H9 (cell line): Measurements from ENCODE around the gene KCTD5. TPM values are rescaled to one million over a fixed set of nuclear protein-coding genes. Genes with fewer than 3 reads are reported as not detected.
"Not testable (repeated sequence)": the region's sequence is repeated elsewhere in the genome, so short reads cannot be mapped to it uniquely, and the experiment has no call there.

Experiments used
- DNase-seq: peaks from one replicate; pipeline ENCODE4 v3.0.0-alpha.2; 2017
- H2AFZ ChIP-seq: one replicate; pipeline ENCODE4 v1.6.1; 2013; ENCODE audit warnings: mild to moderate bottlenecking, low read length, control low read depth, moderate library complexity
- H2AK5ac ChIP-seq: 2 replicates; pipeline ENCODE4 v1.6.1; 2013; ENCODE audit warnings: low read length, control low read depth, mixed read lengths; ENCODE audit not compliant: insufficient read length
- H2BK120ac ChIP-seq: one replicate; pipeline ENCODE4 v1.6.1; 2013; ENCODE audit warnings: low read depth, mild to moderate bottlenecking, low read length, control low read depth, inconsistent platforms; ENCODE audit not compliant: poor library complexity, severe bottlenecking
- H2BK12ac ChIP-seq: 2 replicates; pipeline ENCODE4 v1.6.1; 2013; ENCODE audit warnings: low read length, control low read depth, mixed read lengths, low read depth; ENCODE audit not compliant: insufficient read length
- H2BK15ac ChIP-seq: 2 replicates; pipeline ENCODE4 v1.6.1; 2013; ENCODE audit warnings: low read depth, low read length, control low read depth
- H2BK20ac ChIP-seq: one replicate; pipeline ENCODE4 v1.6.1; 2013; ENCODE audit warnings: low read depth, mild to moderate bottlenecking, low read length, control low read depth, inconsistent platforms; ENCODE audit not compliant: poor library complexity, severe bottlenecking
- H2BK5ac ChIP-seq: 2 replicates; pipeline ENCODE4 v1.6.1; 2013; ENCODE audit warnings: low read length, control low read depth, mixed read lengths; ENCODE audit not compliant: insufficient read length
- H3K14ac ChIP-seq: 2 replicates; pipeline ENCODE4 v1.6.1; 2013; ENCODE audit warnings: low read length, control low read depth; ENCODE audit not compliant: insufficient read depth
- H3K18ac ChIP-seq: 2 replicates; pipeline ENCODE4 v1.6.1; 2013; ENCODE audit warnings: low read depth, mild to moderate bottlenecking, mixed read lengths, low read length, control low read depth; ENCODE audit not compliant: insufficient read length
- H3K23ac ChIP-seq: 2 replicates; pipeline ENCODE4 v1.6.1; 2013; ENCODE audit warnings: low read length, control low read depth, mixed read lengths, low read depth; ENCODE audit not compliant: insufficient read length
- H3K23me2 ChIP-seq: 2 replicates; pipeline ENCODE4 v1.6.1; 2013; ENCODE audit warnings: low read depth, mild to moderate bottlenecking, mixed read lengths, low read length, control low read depth; ENCODE audit not compliant: insufficient read length, poor library complexity, severe bottlenecking
- H3K27ac ChIP-seq: 2 replicates; pipeline ENCODE4 v1.5.1; 2013; ENCODE audit warnings: low read length, control low read depth, mixed read lengths, low read depth; ENCODE audit not compliant: insufficient read length
- H3K27me3 ChIP-seq: 2 replicates; pipeline ENCODE4 v1.6.1; 2013; ENCODE audit warnings: low read length, control low read depth, inconsistent platforms; ENCODE audit not compliant: insufficient read depth
- H3K4ac ChIP-seq: 2 replicates; pipeline ENCODE4 v1.6.1; 2013; ENCODE audit warnings: low read depth, mild to moderate bottlenecking, control low read depth, inconsistent platforms, low read length, moderate library complexity
- H3K4me1 ChIP-seq: 2 replicates; pipeline ENCODE4 v1.6.1; 2013; ENCODE audit warnings: low read length, control low read depth, inconsistent platforms; ENCODE audit not compliant: insufficient read depth
- H3K4me2 ChIP-seq: 2 replicates; pipeline ENCODE4 v1.6.1; 2013; ENCODE audit warnings: low read length, control low read depth, mixed read lengths; ENCODE audit not compliant: insufficient read length, insufficient read depth
- H3K56ac ChIP-seq: 2 replicates; pipeline ENCODE4 v1.6.1; 2013; ENCODE audit warnings: low read depth, mild to moderate bottlenecking, mixed read lengths, low read length, control low read depth; ENCODE audit not compliant: insufficient read length
- H3K79me1 ChIP-seq: 2 replicates; pipeline ENCODE4 v1.6.1; 2013; ENCODE audit warnings: low read depth, mild to moderate bottlenecking, moderate library complexity, low read length, control low read depth, inconsistent platforms; ENCODE audit not compliant: insufficient read depth, poor library complexity, severe bottlenecking
- H3K79me2 ChIP-seq: 2 replicates; pipeline ENCODE4 v1.6.1; 2013; ENCODE audit warnings: low read length, control low read depth, inconsistent platforms; ENCODE audit not compliant: insufficient read depth
- H3K9ac ChIP-seq: 2 replicates; pipeline ENCODE4 v1.6.1; 2013; ENCODE audit warnings: low read length, control low read depth, mixed read lengths; ENCODE audit not compliant: insufficient read length; ENCODE audit errors: extremely low read depth
- H3K9me3 ChIP-seq: one replicate; pipeline ENCODE4 v1.6.1; 2013; ENCODE audit warnings: low read depth, low read length, inconsistent platforms; ENCODE audit not compliant: control insufficient read depth
- H3T11ph ChIP-seq: one replicate; pipeline ENCODE4 v1.6.1; 2013; ENCODE audit warnings: mild to moderate bottlenecking, low read length, control low read depth, inconsistent platforms
- H4K20me1 ChIP-seq: one replicate; pipeline ENCODE4 v1.6.1; 2013; ENCODE audit not compliant: control insufficient read depth, insufficient read length, insufficient read depth
- H4K5ac ChIP-seq: 2 replicates; pipeline ENCODE4 v1.6.1; 2013; ENCODE audit warnings: low read depth, mild to moderate bottlenecking, mixed read lengths, low read length, control low read depth; ENCODE audit not compliant: insufficient read length
- H4K8ac ChIP-seq: replicated peaks from 2 replicates; pipeline ENCODE4 v1.6.1; 2013; ENCODE audit warnings: low read length, control low read depth, mixed read lengths, low read depth; ENCODE audit not compliant: insufficient read length
- H4K91ac ChIP-seq: 2 replicates; pipeline ENCODE4 v1.6.1; 2013; ENCODE audit warnings: low read depth, mild to moderate bottlenecking, moderate library complexity, mixed read lengths, low read length, control low read depth; ENCODE audit not compliant: insufficient read length
- H3K27ac Mint-ChIP-seq, 3 experiments: 2 replicates in 2 of 3; 3 replicates in 1 of 3; pipeline ENCODE4 v1.8.0; 2020 to 2021; ENCODE audit warnings: mixed read lengths in 3 of 3, mild to moderate bottlenecking in 1 of 3, moderate library complexity in 1 of 3
- H3K27me3 Mint-ChIP-seq: 2 replicates; pipeline ENCODE4 v1.8.0; 2021; ENCODE audit warnings: low read depth, mild to moderate bottlenecking, moderate library complexity, mixed read lengths
- H3K36me3 Mint-ChIP-seq, 3 experiments: 2 replicates in 2 of 3; 3 replicates in 1 of 3; pipeline ENCODE4 v1.8.0; 2020 to 2021; ENCODE audit warnings: low read depth in 3 of 3, mixed read lengths in 3 of 3; ENCODE audit not compliant: insufficient read depth in 1 of 3
- H3K4me1 Mint-ChIP-seq, 2 experiments: 2 replicates each; pipeline ENCODE4 v1.8.0; 2020; ENCODE audit warnings: mixed read lengths in 2 of 2
- H3K4me3 Mint-ChIP-seq, 2 experiments: 2 replicates in 1 of 2; 3 replicates in 1 of 2; pipeline ENCODE4 v1.8.0; 2020 to 2021; ENCODE audit warnings: mild to moderate bottlenecking in 2 of 2, mixed read lengths in 2 of 2, moderate library complexity in 1 of 2
- H3K9me3 Mint-ChIP-seq, 2 experiments: 2 replicates in 1 of 2; 3 replicates in 1 of 2; pipeline ENCODE4 v1.8.0; 2020; ENCODE audit warnings: mild to moderate bottlenecking in 2 of 2, mixed read lengths in 2 of 2, moderate library complexity in 1 of 2
- CTCF ChIP-seq: fragments of 200-600 bp; sonication (generic); conservative IDR thresholded peaks from 3 replicates; pipeline ENCODE4 v1.8.0; 2021; ENCODE audit warnings: antibody characterized with exemption, mild to moderate bottlenecking
- WGBS: extraction: QIAGEN DNeasy Blood & Tissue Kit; methylation state at CpG from one replicate; pipeline ENCODE4 v1.1.7; 2013; ENCODE audit warnings: missing lambda C conversion rate, low lambda C conversion rate, mixed read lengths; ENCODE audit not compliant: insufficient read length; ENCODE audit errors: extremely low coverage; 5-methylcytosine and 5-hydroxymethylcytosine counted together
- total RNA-seq: library from RNA; stranded (reverse); gene quantifications from 2 replicates; pipeline ENCODE4 v1.2.1, GENCODE V29; 2021

KCTD5 gene
- total RNA-seq, 1 experiment from 2014 or later = 39.9 TPM

GRCh38 chr16:2664574-2664982 lies 17.7 kb upstream of the KCTD5 start:
- H3K36me3 Mint-ChIP-seq = peaks cover 0 to 5% (median 0%) of the 10 kb centered on the region in 3 experiments; a peak in 3 of 7 replicates
- no peak overlapping the region for H3K4ac ChIP-seq
- H3K23ac ChIP-seq = no peak overlapping the region
- no peaks in the 10 kb centered on the region for H3K23me2 ChIP-seq
- H3K4me1 Mint-ChIP-seq = peaks cover 9 to 14% of the 10 kb centered on the region in 2 experiments
- H3K4me3 Mint-ChIP-seq = no peak overlapping the region
- H4K91ac ChIP-seq = no peak overlapping the region
- no peak overlapping the region for H3K9ac ChIP-seq
- no peak overlapping the region for H2BK120ac ChIP-seq
- TF ChIP-seq CTCF = no peak
- no peak overlapping the region for H4K8ac ChIP-seq
- no peak overlapping the region for H2AFZ ChIP-seq
- no peaks in the 10 kb centered on the region for H3K4me1 ChIP-seq
- no peak overlapping the region for H3K27ac Mint-ChIP-seq
- WGBS = no CpG with 5 or more reads among the region's 9 CpGs
- H2AK5ac ChIP-seq = no peak overlapping the region
- H3K4me2 ChIP-seq = no peak overlapping the region
- no peak overlapping the region for H2BK5ac ChIP-seq
- H3K18ac ChIP-seq = no peak overlapping the region
- H2BK12ac ChIP-seq = no peak overlapping the region
- H3K9me3 Mint-ChIP-seq = peaks cover 0 to 7% of the 10 kb centered on the region in 2 experiments; a peak in 4 of 5 replicates
- H4K5ac ChIP-seq = no peak overlapping the region
- no peak overlapping the region for H2BK20ac ChIP-seq
- no peak overlapping the region for H2BK15ac ChIP-seq
- H3K14ac ChIP-seq = no peak overlapping the region
- DNase-seq = no peak
- peaks cover 9% of the 10 kb centered on the region for H3K27me3 Mint-ChIP-seq
- H3K79me2 ChIP-seq = no peaks in the 10 kb centered on the region
- H3K27me3 ChIP-seq = no peaks in the 10 kb centered on the region
- H3T11ph ChIP-seq = no peak overlapping the region
- H4K20me1 ChIP-seq = no peaks in the 10 kb centered on the region
- H3K27ac ChIP-seq = no peak overlapping the region
- no peak overlapping the region for H3K56ac ChIP-seq
- H3K9me3 ChIP-seq = no peaks in the 10 kb centered on the region
- no peaks in the 10 kb centered on the region for H3K79me1 ChIP-seq

- Mint-ChIP-seq H3K27ac (peak overlapping the region in 1 of 3 experiments; percentile 64; a peak in 2 of 7 replicates), H3K4me1 (peaks cover 9 to 15% of the 10 kb centered on the region in 2 experiments)
- H3K27me3 Mint-ChIP-seq, H3K9ac ChIP-seq, H3K4ac ChIP-seq, H3K14ac ChIP-seq, H3K27ac ChIP-seq, H3K18ac ChIP-seq, H3K79me2 ChIP-seq, H2BK15ac ChIP-seq, H2AK5ac ChIP-seq, H3K27me3 ChIP-seq, H4K5ac ChIP-seq, H2BK12ac ChIP-seq, H3K36me3 Mint-ChIP-seq, DNase-seq, H2BK5ac ChIP-seq, H2BK20ac ChIP-seq, H3K23ac ChIP-seq, H2AFZ ChIP-seq, H3K56ac ChIP-seq, H3K4me1 ChIP-seq, H3K23me2 ChIP-seq, H3K9me3 ChIP-seq, H3K4me2 ChIP-seq, H4K20me1 ChIP-seq, H2BK120ac ChIP-seq, H3K79me1 ChIP-seq, H3T11ph ChIP-seq, H4K8ac ChIP-seq, H3K4me3 Mint-ChIP-seq, H4K91ac ChIP-seq, H3K9me3 Mint-ChIP-seq: not testable (repeated sequence)
- no CpG with 5 or more reads among the region's 7 CpGs for WGBS
These were observed 15.7 kb upstream of the KCTD5 start for GRCh38 chr16:2666671-2667070.
